PC-9 (cell line): Measurements from ENCODE around the gene SCAMP2. TPM values are rescaled to one million over a fixed set of nuclear protein-coding genes. Genes with fewer than 3 reads are reported as not detected.

Source experiments
- BruUV-seq: library from RNA; stranded (reverse); fragments of 400-500 nt; replicated peaks from 2 replicates; lab custom pipeline; 2021; lab: Mats Ljungman, UMichigan
- CTCF ChIA-PET: fragments of 300-600 bp; sonication (Branson Sonifier 250); formaldehyde crosslinking; loops from one replicate; lab custom pipeline; 2022; ENCODE audit warnings: antibody characterized with exemption; lab: Charles Lee
- POLR2A ChIA-PET: fragments of 300-600 bp; sonication (Branson Sonifier 250); formaldehyde crosslinking; loops from one replicate; lab custom pipeline; 2022; ENCODE audit warnings: antibody characterized with exemption; ENCODE audit not compliant: unreplicated experiment; lab: Charles Lee
- DNase-seq, 2 experiments: peaks; one replicate each; pipeline versions ENCODE4 v3.0.0 to v3.0.0-alpha.2; 2015 to 2022; ENCODE audit warnings: mixed read lengths in 1 of 2
- H2AFZ ChIP-seq: fragments of 200-600 bp; sonication (generic); 2 replicates; pipeline ENCODE4 v1.8.1; 2017; ENCODE audit warnings: antibody characterized with exemption
- H3F3A ChIP-seq: fragments of 200-600 bp; sonication (generic); 2 replicates; pipeline ENCODE4 v1.8.1; 2017; ENCODE audit warnings: antibody characterized with exemption, mild to moderate bottlenecking, low read depth; ENCODE audit not compliant: insufficient read depth
- H3K27ac ChIP-seq: fragments of 200-600 bp; sonication (generic); 2 replicates; pipeline ENCODE4 v1.6.1; 2016; ENCODE audit warnings: mixed run types
- H3K27me3 ChIP-seq: fragments of 200-600 bp; sonication (generic); 2 replicates; pipeline ENCODE4 v1.6.1; 2016; ENCODE audit warnings: low read depth, mixed run types; ENCODE audit not compliant: insufficient read depth
- H3K36me3 ChIP-seq: fragments of 200-600 bp; sonication (generic); 2 replicates; pipeline ENCODE4 v1.6.1; 2016; ENCODE audit warnings: low read depth, mixed run types
- H3K4me1 ChIP-seq: fragments of 200-600 bp; sonication (generic); replicated peaks from 2 replicates; pipeline ENCODE4 v1.6.1; 2016; ENCODE audit warnings: mixed run types; ENCODE audit not compliant: insufficient read depth
- H3K4me2 ChIP-seq: fragments of 200-600 bp; sonication (generic); 2 replicates; pipeline ENCODE4 v1.6.1; 2017; ENCODE audit warnings: mixed run types
- H3K4me3 ChIP-seq: fragments of 200-600 bp; sonication (generic); 2 replicates; pipeline ENCODE4 v1.6.1; 2016; ENCODE audit warnings: mixed run types
- H3K79me2 ChIP-seq: fragments of 200-600 bp; sonication (generic); 2 replicates; pipeline ENCODE4 v1.6.1; 2017; ENCODE audit warnings: low read depth, mixed run types
- H3K9me2 ChIP-seq: fragments of 200-600 bp; sonication (generic); 2 replicates; pipeline ENCODE4 v1.8.1; 2017; ENCODE audit warnings: mild to moderate bottlenecking; ENCODE audit not compliant: insufficient read depth
- H3K9me3 ChIP-seq: fragments of 200-600 bp; sonication (generic); 2 replicates; pipeline ENCODE4 v1.8.1; 2016; ENCODE audit warnings: low read depth; ENCODE audit not compliant: insufficient read depth
- H4K20me1 ChIP-seq: fragments of 200-600 bp; sonication (generic); 2 replicates; pipeline ENCODE4 v1.8.1; 2017; ENCODE audit not compliant: insufficient read depth
- CTCF ChIP-seq: fragments of 200-600 bp; sonication (generic); conservative IDR thresholded peaks from 2 replicates; pipeline ENCODE4 v1.6.1; 2017; ENCODE audit warnings: mixed run types, antibody characterized with exemption, mild to moderate bottlenecking, moderate library complexity
- EZH2 ChIP-seq: fragments of 200-600 bp; sonication (generic); IDR thresholded peaks from 2 replicates; pipeline ENCODE4 v1.8.0; 2017; ENCODE audit warnings: antibody characterized with exemption, low read depth
- intact Hi-C: fragments of 100-400 bp; cut with micrococcal nuclease; formaldehyde crosslinking; loops from one replicate; pipeline ENCODE4 v1.10.0; 2022; ENCODE audit not compliant: unreplicated experiment
- total RNA-seq: library from RNA; stranded (reverse); gene quantifications from 2 replicates; pipeline ENCODE4 v1.2.3, GENCODE V29; 2021

Gene SCAMP2
- total RNA-seq, 1 experiment from 2014 or later, result 84.6 TPM

GRCh38 chr15:74802862-74803447 lies 70.2 kb downstream of the SCAMP2 start:
- Histone ChIP-seq H3K36me3 (no peaks in the 10 kb centered on the region), H3K79me2 (no peaks in the 10 kb centered on the region), H3F3A (peaks cover 5% of the 10 kb centered on the region; the same call in 1 of the 2 replicates), H3K9me3 (no peaks in the 10 kb centered on the region), H3K27me3 (no peaks in the 10 kb centered on the region), H4K20me1 (peaks cover 10% of the 10 kb centered on the region), H3K4me1 (0 out of 2 replicates have a peak, but pooled peaks cover 8% of the 10 kb centered on the region), H3K4me3 (no peak overlapping the region), H2AFZ (no peak overlapping the region), H3K4me2 (no peak overlapping the region), H3K9me2 (no peaks in the 10 kb centered on the region), H3K27ac (no peak overlapping the region)
- no TSS peak for BruUV-seq
- TF ChIP-seq CTCF, result no peak
- TF ChIP-seq EZH2, result no peak
- no peak for DNase-seq
- intact Hi-C loops, result no loop called here
- ChIA-PET CTCF (no interaction called here), POLR2A (no interaction called here)

- no peaks in the 10 kb centered on the region for H3K79me2 ChIP-seq
- H3K9me3 ChIP-seq, result no peaks in the 10 kb centered on the region
- no peak for TF ChIP-seq EZH2
- H2AFZ ChIP-seq, result no peak overlapping the region
- H4K20me1 ChIP-seq, result peaks cover 13% of the 10 kb centered on the region
- H3F3A ChIP-seq, result peaks cover 5% of the 10 kb centered on the region; the same call in 1 of the 2 replicates
- DNase-seq, result no peak
- 0 out of 2 replicates have a peak, but pooled peaks cover 8% of the 10 kb centered on the region for H3K4me1 ChIP-seq
- no TSS peak for BruUV-seq
- intact Hi-C loops, result no loop called here
- ChIA-PET CTCF (no interaction called here), POLR2A (no interaction called here)
- no peak overlapping the region for H3K4me3 ChIP-seq
- H3K27ac ChIP-seq, result no peak overlapping the region
- H3K4me2 ChIP-seq, result no peak overlapping the region
- H3K27me3 ChIP-seq, result no peaks in the 10 kb centered on the region
- no peaks in the 10 kb centered on the region for H3K36me3 ChIP-seq
- H3K9me2 ChIP-seq, result no peaks in the 10 kb centered on the region
These were observed 70.9 kb downstream of the SCAMP2 start for GRCh38 chr15:74802290-74802689.

GRCh38 chr15:74801311-74801997 lies 71.7 kb downstream of the SCAMP2 start:
- Histone ChIP-seq H3F3A (peaks cover 5% of the 10 kb centered on the region; the same call in 1 of the 2 replicates), H3K4me3 (no peak overlapping the region), H3K79me2 (no peaks in the 10 kb centered on the region), H4K20me1 (peaks cover 13% of the 10 kb centered on the region), H3K9me3 (no peaks in the 10 kb centered on the region), H3K4me1 (0 out of 2 replicates have a peak, but pooled peaks cover 8% of the 10 kb centered on the region), H3K27ac (no peak overlapping the region), H2AFZ (no peak overlapping the region), H3K36me3 (no peaks in the 10 kb centered on the region), H3K27me3 (no peaks in the 10 kb centered on the region), H3K4me2 (no peak overlapping the region), H3K9me2 (no peaks in the 10 kb centered on the region)
- ChIA-PET POLR2A (no interaction called here), CTCF (no interaction called here)
- TF ChIP-seq CTCF (no peak), EZH2 (no peak)
- DNase-seq, result no peak
- intact Hi-C loops, result loop anchor here (2.0 kb wide), 1 partner anchor 19 kb away; the partner anchor contains the start of gene CSK
- BruUV-seq, result no TSS peak
